Epithelial cell of proximal tubule (primary cell): ENCODE data around the gene FGD4. TPM values are rescaled to one million over a fixed set of nuclear protein-coding genes. Genes with fewer than 3 reads are reported as not detected.
"Not testable (repeated sequence)": the region's sequence is repeated elsewhere in the genome, so short reads cannot be mapped to it uniquely, and the experiment has no call there.

Experiments
- DNase-seq: peaks from one replicate; pipeline ENCODE4 v3.0.0-alpha.2; 2011; ENCODE audit warnings: low read depth
- H3K4me3 ChIP-seq: 2 replicates; pipeline ENCODE4 v1.5.1; 2011; ENCODE audit warnings: low read depth, mild to moderate bottlenecking, low read length
- CTCF ChIP-seq: conservative IDR thresholded peaks from 2 replicates; pipeline ENCODE4 v1.5.1; 2012; ENCODE audit warnings: low read depth, mild to moderate bottlenecking, low read length
- total RNA-seq: library from RNA; depleted of rRNA; stranded (reverse); fragments of >200 nt; gene quantifications from 2 replicates; pipeline ENCODE4 v1.2.3, GENCODE V29; 2015

The FGD4 gene
- total RNA-seq, 1 donor from 2014 or later: 19.9 TPM

GRCh38 chr12:32512910-32513309, 113.6 kb downstream of the FGD4 start:
- H3K4me3 ChIP-seq: no peak overlapping the region
- no peak for TF ChIP-seq CTCF
- no peak for DNase-seq

- DNase-seq: no peak
- H3K4me3 ChIP-seq: no peak overlapping the region
- no peak for TF ChIP-seq CTCF
Observed at GRCh38 chr12:32515137-32515873, 115.9 kb downstream of the FGD4 start.

GRCh38 chr12:32516230-32516629, 116.9 kb downstream of the FGD4 start:
- no peak for TF ChIP-seq CTCF
- H3K4me3 ChIP-seq: no peak overlapping the region
- no peak for DNase-seq

- TF ChIP-seq CTCF: no peak
- H3K4me3 ChIP-seq: no peak overlapping the region
- no peak for DNase-seq
Observed at GRCh38 chr12:32517966-32518365, 118.6 kb downstream of the FGD4 start.

- no peak for DNase-seq
- H3K4me3 ChIP-seq: no peak overlapping the region
- TF ChIP-seq CTCF: no peak
Observed at GRCh38 chr12:32519047-32519446, 119.7 kb downstream of the FGD4 start.

GRCh38 chr12:32522331-32523221, 123.2 kb downstream of the FGD4 start:
- DNase-seq: no peak
- no peak overlapping the region for H3K4me3 ChIP-seq
- TF ChIP-seq CTCF: no peak

- DNase-seq, H3K4me3 ChIP-seq: not testable (repeated sequence)
Observed at GRCh38 chr12:32525802-32526201, 126.4 kb downstream of the FGD4 start.

- H3K4me3 ChIP-seq, DNase-seq: not testable (repeated sequence)
Observed at GRCh38 chr12:32526343-32526742, 127.0 kb downstream of the FGD4 start.
